IMR-90 (cell line): Measurements from ENCODE around the gene ABHD6. TPM values are rescaled to one million over a fixed set of nuclear protein-coding genes. Genes with fewer than 3 reads are reported as not detected.

Experiments used
- ATAC-seq: fragments of 200-7000 bp; cut with Tn5 transposase; 2 replicates; pipeline ENCODE4 v1.9.1; 2020; ENCODE audit warnings: low read depth, mild to moderate bottlenecking, moderate library complexity
- BruUV-seq: library from RNA; stranded (reverse); fragments of 400-500 nt; replicated peaks from 2 replicates; lab custom pipeline; 2021; lab: Mats Ljungman, UMichigan
- CTCF ChIA-PET: fragments of 300-600 bp; formaldehyde crosslinking; extraction: SDS; loops from one replicate; lab custom pipeline; 2021; ENCODE audit warnings: antibody characterized with exemption; lab: Yijun Ruan, JAX
- POLR2A ChIA-PET: fragments of 300-600 bp; sonication (Branson Sonifier 250); formaldehyde crosslinking; loops from one replicate; lab custom pipeline; 2022; ENCODE audit warnings: antibody characterized with exemption; ENCODE audit not compliant: unreplicated experiment; lab: Charles Lee
- DNase-seq: peaks from one replicate; pipeline ENCODE4 v3.0.0; 2013
- H2AFZ ChIP-seq: replicated peaks from 2 replicates; pipeline ENCODE3; 2013; ENCODE audit warnings: low read length, mild to moderate bottlenecking; ENCODE audit not compliant: poor library complexity
- H2AK5ac ChIP-seq: 2 replicates; pipeline ENCODE4 v1.6.1; 2013; ENCODE audit warnings: low read depth, low read length, inconsistent platforms
- H2AK9ac ChIP-seq: replicated peaks from 2 replicates; pipeline ENCODE3; 2013; ENCODE audit warnings: mild to moderate bottlenecking, low read depth, low read length, moderate library complexity; ENCODE audit not compliant: poor library complexity
- H2BK120ac ChIP-seq: 2 replicates; pipeline ENCODE4 v1.6.1; 2013; ENCODE audit warnings: low read depth, low read length, inconsistent platforms
- H2BK15ac ChIP-seq: 3 replicates; pipeline ENCODE4 v1.6.1; 2013; ENCODE audit warnings: low read depth, low read length, inconsistent platforms
- H2BK20ac ChIP-seq: 2 replicates; pipeline ENCODE4 v1.6.1; 2013; ENCODE audit warnings: low read depth, mild to moderate bottlenecking, inconsistent platforms, low read length, moderate library complexity
- H2BK5ac ChIP-seq: 2 replicates; pipeline ENCODE4 v1.6.1; 2013; ENCODE audit warnings: mild to moderate bottlenecking, low read depth, low read length, inconsistent platforms; ENCODE audit not compliant: poor library complexity, severe bottlenecking
- H3K14ac ChIP-seq: replicated peaks from 2 replicates; pipeline ENCODE4 v1.6.1; 2013; ENCODE audit warnings: low read depth, low read length, inconsistent platforms
- H3K18ac ChIP-seq: 2 replicates; pipeline ENCODE4 v1.6.1; 2013; ENCODE audit warnings: low read depth, low read length, control low read depth
- H3K23ac ChIP-seq: 2 replicates; pipeline ENCODE4 v1.6.1; 2013; ENCODE audit warnings: low read depth, low read length, inconsistent platforms
- H3K27ac ChIP-seq: 2 replicates; pipeline ENCODE4 v1.5.1; 2013; ENCODE audit warnings: mild to moderate bottlenecking, control low read depth, low read length; ENCODE audit not compliant: insufficient read depth
- H3K27me3 ChIP-seq: 2 replicates; pipeline ENCODE4 v1.6.1; 2013; ENCODE audit warnings: low read length; ENCODE audit not compliant: control insufficient read depth, insufficient read depth
- H3K36me3 ChIP-seq: 2 replicates; pipeline ENCODE4 v1.6.1; 2013; ENCODE audit warnings: low read length, mixed read lengths; ENCODE audit not compliant: control insufficient read depth, insufficient read depth
- H3K4ac ChIP-seq: 2 replicates; pipeline ENCODE4 v1.6.1; 2013; ENCODE audit warnings: low read depth, low read length, inconsistent platforms
- H3K4me1 ChIP-seq: 2 replicates; pipeline ENCODE4 v1.6.1; 2013; ENCODE audit warnings: low read length, mixed read lengths; ENCODE audit not compliant: control insufficient read depth, insufficient read depth
- H3K4me2 ChIP-seq: 2 replicates; pipeline ENCODE4 v1.6.1; 2013; ENCODE audit warnings: low read depth, mild to moderate bottlenecking, control low read depth, low read length, moderate library complexity
- H3K4me3 ChIP-seq: 2 replicates; pipeline ENCODE4 v1.5.1; 2013; ENCODE audit warnings: low read depth, mild to moderate bottlenecking, control low read depth, low read length, moderate library complexity; ENCODE audit not compliant: insufficient read depth
- H3K56ac ChIP-seq: 2 replicates; pipeline ENCODE4 v1.6.1; 2013; ENCODE audit warnings: low read length, inconsistent platforms; ENCODE audit not compliant: insufficient read depth; ENCODE audit errors: extremely low read depth
- H3K79me1 ChIP-seq, 2 experiments: 2 replicates each; pipeline ENCODE4 v1.6.1; 2013; ENCODE audit warnings: low read length in 2 of 2, inconsistent platforms in 1 of 2, low read depth in 1 of 2
- H3K9ac ChIP-seq: 2 replicates; pipeline ENCODE4 v1.6.1; 2013; ENCODE audit warnings: low read depth, low read length, control low read depth
- H3K9me1 ChIP-seq: 2 replicates; pipeline ENCODE4 v1.6.1; 2013; ENCODE audit warnings: low read length, inconsistent platforms; ENCODE audit not compliant: insufficient read depth
- H3K9me3 ChIP-seq: 2 replicates; pipeline ENCODE4 v1.6.1; 2013; ENCODE audit warnings: low read length; ENCODE audit not compliant: control insufficient read depth, insufficient read depth
- H4K20me1 ChIP-seq: 2 replicates; pipeline ENCODE4 v1.6.1; 2013; ENCODE audit warnings: low read length, inconsistent platforms; ENCODE audit not compliant: insufficient read depth
- H4K5ac ChIP-seq: 2 replicates; pipeline ENCODE4 v1.6.1; 2013; ENCODE audit warnings: mild to moderate bottlenecking, low read depth, low read length, control low read depth
- H4K8ac ChIP-seq, 2 experiments: 2 replicates each; pipeline ENCODE4 v1.6.1; 2013; ENCODE audit warnings: low read depth in 2 of 2, low read length in 2 of 2, control low read depth in 1 of 2, inconsistent platforms in 1 of 2
- H4K91ac ChIP-seq: 2 replicates; pipeline ENCODE4 v1.6.1; 2013; ENCODE audit warnings: low read depth, low read length, inconsistent platforms; ENCODE audit not compliant: insufficient read depth
- CEBPB ChIP-seq: IDR thresholded peaks from 2 replicates; pipeline ENCODE4 v1.6.1; 2012; ENCODE audit warnings: low read depth, low read length, improper control_type of control experiment
- CTCF ChIP-seq: conservative IDR thresholded peaks from 2 replicates; pipeline ENCODE4 v1.5.1; 2012; ENCODE audit warnings: mild to moderate bottlenecking, low read depth, low read length, improper control_type of control experiment
- ELK1 ChIP-seq: fragments of 150-350 bp; IDR thresholded peaks from 2 replicates; pipeline ENCODE4 v1.6.1; 2016; ENCODE audit warnings: low read depth, mild to moderate bottlenecking, low read length, moderate library complexity, borderline replicate concordance
- FOS ChIP-seq: fragments of 150-350 bp; IDR thresholded peaks from 2 replicates; pipeline ENCODE4 v1.6.1; 2016; ENCODE audit warnings: low read depth, low read length
- MAFK ChIP-seq: IDR thresholded peaks from 2 replicates; pipeline ENCODE4 v1.6.1; 2012; ENCODE audit warnings: low read depth, low read length, improper control_type of control experiment
- MXI1 ChIP-seq: IDR thresholded peaks from 2 replicates; pipeline ENCODE4 v1.6.1; 2012; ENCODE audit warnings: low read depth, mild to moderate bottlenecking, low read length, moderate library complexity, borderline replicate concordance
- POLR2A ChIP-seq: IDR thresholded peaks from 2 replicates; pipeline ENCODE4 v1.6.1; 2012; ENCODE audit warnings: mild to moderate bottlenecking, low read depth, low read length
- RAD21 ChIP-seq: IDR thresholded peaks from 2 replicates; pipeline ENCODE4 v1.6.1; 2012; ENCODE audit warnings: low read length, improper control_type of control experiment
- USF2 ChIP-seq: fragments of 150-350 bp; IDR thresholded peaks from 2 replicates; pipeline ENCODE4 v1.6.1; 2017; ENCODE audit warnings: mild to moderate bottlenecking, antibody characterized with exemption, low read length, low read depth
- WGBS, 2 experiments: methylation state at CpG; one replicate each; pipeline versions ENCODE4 v1.1.5 to v1.1.7; 2013; ENCODE audit warnings: missing lambda C conversion rate in 2 of 2; ENCODE audit not compliant: insufficient read length in 1 of 2; ENCODE audit errors: extremely low coverage in 2 of 2; 5-methylcytosine and 5-hydroxymethylcytosine counted together
- dilution Hi-C: fragments of 300-500 bp; cut with HindIII; formaldehyde crosslinking; loops from one replicate; pipeline ENCODE4 v1.14.3; 2018; ENCODE audit warnings: low sequenced_read_pairs; ENCODE audit not compliant: unreplicated experiment
- in situ Hi-C: fragments of 300-500 bp; cut with MboI; formaldehyde crosslinking; loops from 3 replicates; pipeline ENCODE4 v1.14.3; 2019; ENCODE audit warnings: low sequenced_read_pairs, inconsistent platforms, mixed read lengths
- intact Hi-C: fragments of 100-400 bp; cut with micrococcal nuclease; formaldehyde crosslinking; loops from 2 replicates; pipeline ENCODE4 v1.10.0; 2022
- polyA plus RNA-seq, 3 experiments: library from polyadenylated mRNA; depleted of rRNA; stranded (reverse); fragments of >200 nt; gene quantifications; 2 replicates each; pipeline ENCODE4 v1.2.3, GENCODE V29; 2012; ENCODE audit warnings: low replicate concordance in 1 of 3
- total RNA-seq: library from RNA; depleted of rRNA; stranded (reverse); fragments of >200 nt; gene quantifications from 2 replicates; pipeline ENCODE4 v1.2.3, GENCODE V29; 2012

ABHD6 gene
- total and polyA plus RNA-seq, 2 of the 4 experiments (the other 2 are of a cell fraction): 5.0 to 5.6 TPM

GRCh38 chr3:58325525-58325992 is 88.0 kb downstream of the ABHD6 start:
- Histone ChIP-seq H3K4ac (peak overlapping the region; percentile 90), H2BK120ac (peak overlapping the region; percentile 63), H3K4me2 (peak overlapping the region; percentile 67), H2BK15ac (no peak overlapping the region; the same call in 2 of the 3 replicates), H3K36me3 (0 out of 2 replicates have a peak, but pooled peaks cover 3% of the 10 kb centered on the region), H2AK5ac (peak overlapping the region; percentile 66; the same call in 1 of the 2 replicates), H3K9me1 (peaks cover 9% of the 10 kb centered on the region), H3K27ac (peak overlapping the region; percentile 93), H3K9ac (peak overlapping the region; percentile 33), H2AFZ (no peak overlapping the region), H3K9me3 (no peaks in the 10 kb centered on the region), H2BK5ac (peak overlapping the region; percentile 79), H3K56ac (no peak overlapping the region), H4K91ac (peak overlapping the region; percentile 32; the same call in 1 of the 2 replicates), H3K4me3 (no peak overlapping the region), H4K20me1 (peaks cover 3% of the 10 kb centered on the region; the same call in 1 of the 2 replicates), H3K79me1 (peaks cover 0 to 10% of the 10 kb centered on the region in 2 experiments; a peak in 2 of 4 replicates), H3K14ac (no peak overlapping the region; the same call in 1 of the 2 replicates), H3K18ac (peak overlapping the region; percentile 92), H4K8ac (peak overlapping the region; percentile 63 to 86; a peak in 2 of 4 replicates), H4K5ac (peak overlapping the region; percentile 93), H3K4me1 (peaks cover 13% of the 10 kb centered on the region), H3K23ac (0 out of 2 replicates have a peak overlapping the region, but pooled peaks have one; percentile 29), H2AK9ac (no peak overlapping the region), H3K27me3 (no peaks in the 10 kb centered on the region), H2BK20ac (peak overlapping the region; percentile 83; the same call in 1 of the 2 replicates)
- dilution Hi-C loops (no loop called here), intact Hi-C loops (no loop called here), in situ Hi-C loops (loop anchor here (5.0 to 10.0 kb wide), 3 partner anchors 169 to 299 kb away; partner anchors contain the start of gene KCTD6)
- no CpG with 5 or more reads among the region's 2 CpGs for WGBS, 2 experiments
- ChIA-PET CTCF (interaction anchor here (0.7 to 2.2 kb wide), 2 partner anchors 166 to 186 kb away, joined by 4 to 5 read pairs; partner anchors contain the start of gene KCTD6), POLR2A (no interaction called here)
- no TSS peak for BruUV-seq
- no peak for TF ChIP-seq FOS
- TF ChIP-seq CEBPB: no peak
- TF ChIP-seq ELK1: no peak
- no peak for TF ChIP-seq MXI1
- TF ChIP-seq RAD21: no peak
- TF ChIP-seq POLR2A: no peak
- no peak for TF ChIP-seq USF2
- no peak for TF ChIP-seq CTCF
- TF ChIP-seq MAFK: no peak
- DNase-seq (peak; percentile 50), ATAC-seq (peak; percentile 53)
